H9 (cell line): ENCODE results near the gene AJAP1. TPM values are rescaled to one million over a fixed set of nuclear protein-coding genes. Genes with fewer than 3 reads are reported as not detected.

Experiments
- DNase-seq: peaks from one replicate; pipeline ENCODE4 v3.0.0-alpha.2; 2017
- H2AFZ ChIP-seq: one replicate; pipeline ENCODE4 v1.6.1; 2013; ENCODE audit warnings: mild to moderate bottlenecking, low read length, control low read depth, moderate library complexity
- H2AK5ac ChIP-seq: 2 replicates; pipeline ENCODE4 v1.6.1; 2013; ENCODE audit warnings: low read length, control low read depth, mixed read lengths; ENCODE audit not compliant: insufficient read length
- H2BK120ac ChIP-seq: one replicate; pipeline ENCODE4 v1.6.1; 2013; ENCODE audit warnings: low read depth, mild to moderate bottlenecking, low read length, control low read depth, inconsistent platforms; ENCODE audit not compliant: poor library complexity, severe bottlenecking
- H2BK12ac ChIP-seq: 2 replicates; pipeline ENCODE4 v1.6.1; 2013; ENCODE audit warnings: low read length, control low read depth, mixed read lengths, low read depth; ENCODE audit not compliant: insufficient read length
- H2BK15ac ChIP-seq: 2 replicates; pipeline ENCODE4 v1.6.1; 2013; ENCODE audit warnings: low read depth, low read length, control low read depth
- H2BK20ac ChIP-seq: one replicate; pipeline ENCODE4 v1.6.1; 2013; ENCODE audit warnings: low read depth, mild to moderate bottlenecking, low read length, control low read depth, inconsistent platforms; ENCODE audit not compliant: poor library complexity, severe bottlenecking
- H2BK5ac ChIP-seq: 2 replicates; pipeline ENCODE4 v1.6.1; 2013; ENCODE audit warnings: low read length, control low read depth, mixed read lengths; ENCODE audit not compliant: insufficient read length
- H3K14ac ChIP-seq: 2 replicates; pipeline ENCODE4 v1.6.1; 2013; ENCODE audit warnings: low read length, control low read depth; ENCODE audit not compliant: insufficient read depth
- H3K18ac ChIP-seq: 2 replicates; pipeline ENCODE4 v1.6.1; 2013; ENCODE audit warnings: low read depth, mild to moderate bottlenecking, mixed read lengths, low read length, control low read depth; ENCODE audit not compliant: insufficient read length
- H3K23ac ChIP-seq: 2 replicates; pipeline ENCODE4 v1.6.1; 2013; ENCODE audit warnings: low read length, control low read depth, mixed read lengths, low read depth; ENCODE audit not compliant: insufficient read length
- H3K23me2 ChIP-seq: 2 replicates; pipeline ENCODE4 v1.6.1; 2013; ENCODE audit warnings: low read depth, mild to moderate bottlenecking, mixed read lengths, low read length, control low read depth; ENCODE audit not compliant: insufficient read length, poor library complexity, severe bottlenecking
- H3K27ac ChIP-seq: 2 replicates; pipeline ENCODE4 v1.5.1; 2013; ENCODE audit warnings: low read length, control low read depth, mixed read lengths, low read depth; ENCODE audit not compliant: insufficient read length
- H3K27me3 ChIP-seq: 2 replicates; pipeline ENCODE4 v1.6.1; 2013; ENCODE audit warnings: low read length, control low read depth, inconsistent platforms; ENCODE audit not compliant: insufficient read depth
- H3K4ac ChIP-seq: 2 replicates; pipeline ENCODE4 v1.6.1; 2013; ENCODE audit warnings: low read depth, mild to moderate bottlenecking, control low read depth, inconsistent platforms, low read length, moderate library complexity
- H3K4me1 ChIP-seq: 2 replicates; pipeline ENCODE4 v1.6.1; 2013; ENCODE audit warnings: low read length, control low read depth, inconsistent platforms; ENCODE audit not compliant: insufficient read depth
- H3K4me2 ChIP-seq: 2 replicates; pipeline ENCODE4 v1.6.1; 2013; ENCODE audit warnings: low read length, control low read depth, mixed read lengths; ENCODE audit not compliant: insufficient read length, insufficient read depth
- H3K56ac ChIP-seq: 2 replicates; pipeline ENCODE4 v1.6.1; 2013; ENCODE audit warnings: low read depth, mild to moderate bottlenecking, mixed read lengths, low read length, control low read depth; ENCODE audit not compliant: insufficient read length
- H3K79me1 ChIP-seq: 2 replicates; pipeline ENCODE4 v1.6.1; 2013; ENCODE audit warnings: low read depth, mild to moderate bottlenecking, moderate library complexity, low read length, control low read depth, inconsistent platforms; ENCODE audit not compliant: insufficient read depth, poor library complexity, severe bottlenecking
- H3K79me2 ChIP-seq: 2 replicates; pipeline ENCODE4 v1.6.1; 2013; ENCODE audit warnings: low read length, control low read depth, inconsistent platforms; ENCODE audit not compliant: insufficient read depth
- H3K9ac ChIP-seq: 2 replicates; pipeline ENCODE4 v1.6.1; 2013; ENCODE audit warnings: low read length, control low read depth, mixed read lengths; ENCODE audit not compliant: insufficient read length; ENCODE audit errors: extremely low read depth
- H3K9me3 ChIP-seq: one replicate; pipeline ENCODE4 v1.6.1; 2013; ENCODE audit warnings: low read depth, low read length, inconsistent platforms; ENCODE audit not compliant: control insufficient read depth
- H3T11ph ChIP-seq: one replicate; pipeline ENCODE4 v1.6.1; 2013; ENCODE audit warnings: mild to moderate bottlenecking, low read length, control low read depth, inconsistent platforms
- H4K20me1 ChIP-seq: one replicate; pipeline ENCODE4 v1.6.1; 2013; ENCODE audit not compliant: control insufficient read depth, insufficient read length, insufficient read depth
- H4K5ac ChIP-seq: 2 replicates; pipeline ENCODE4 v1.6.1; 2013; ENCODE audit warnings: low read depth, mild to moderate bottlenecking, mixed read lengths, low read length, control low read depth; ENCODE audit not compliant: insufficient read length
- H4K8ac ChIP-seq: replicated peaks from 2 replicates; pipeline ENCODE4 v1.6.1; 2013; ENCODE audit warnings: low read length, control low read depth, mixed read lengths, low read depth; ENCODE audit not compliant: insufficient read length
- H4K91ac ChIP-seq: 2 replicates; pipeline ENCODE4 v1.6.1; 2013; ENCODE audit warnings: low read depth, mild to moderate bottlenecking, moderate library complexity, mixed read lengths, low read length, control low read depth; ENCODE audit not compliant: insufficient read length
- H3K27ac Mint-ChIP-seq, 3 experiments: 2 replicates in 2 of 3; 3 replicates in 1 of 3; pipeline ENCODE4 v1.8.0; 2020 to 2021; ENCODE audit warnings: mixed read lengths in 3 of 3, mild to moderate bottlenecking in 1 of 3, moderate library complexity in 1 of 3
- H3K27me3 Mint-ChIP-seq: 2 replicates; pipeline ENCODE4 v1.8.0; 2021; ENCODE audit warnings: low read depth, mild to moderate bottlenecking, moderate library complexity, mixed read lengths
- H3K36me3 Mint-ChIP-seq, 3 experiments: 2 replicates in 2 of 3; 3 replicates in 1 of 3; pipeline ENCODE4 v1.8.0; 2020 to 2021; ENCODE audit warnings: low read depth in 3 of 3, mixed read lengths in 3 of 3; ENCODE audit not compliant: insufficient read depth in 1 of 3
- H3K4me1 Mint-ChIP-seq, 2 experiments: 2 replicates each; pipeline ENCODE4 v1.8.0; 2020; ENCODE audit warnings: mixed read lengths in 2 of 2
- H3K4me3 Mint-ChIP-seq, 2 experiments: 2 replicates in 1 of 2; 3 replicates in 1 of 2; pipeline ENCODE4 v1.8.0; 2020 to 2021; ENCODE audit warnings: mild to moderate bottlenecking in 2 of 2, mixed read lengths in 2 of 2, moderate library complexity in 1 of 2
- H3K9me3 Mint-ChIP-seq, 2 experiments: 2 replicates in 1 of 2; 3 replicates in 1 of 2; pipeline ENCODE4 v1.8.0; 2020; ENCODE audit warnings: mild to moderate bottlenecking in 2 of 2, mixed read lengths in 2 of 2, moderate library complexity in 1 of 2
- WGBS: extraction: QIAGEN DNeasy Blood & Tissue Kit; methylation state at CpG from one replicate; pipeline ENCODE4 v1.1.7; 2013; ENCODE audit warnings: missing lambda C conversion rate, low lambda C conversion rate, mixed read lengths; ENCODE audit not compliant: insufficient read length; ENCODE audit errors: extremely low coverage; 5-methylcytosine and 5-hydroxymethylcytosine counted together
- total RNA-seq: library from RNA; stranded (reverse); gene quantifications from 2 replicates; pipeline ENCODE4 v1.2.1, GENCODE V29; 2021
- TF ChIP-seq, protein P1 (sequence below): fragments of 200-600 bp; sonication (generic); conservative IDR thresholded peaks from 3 replicates; pipeline ENCODE4 v1.8.0; 2021; ENCODE audit warnings: antibody characterized with exemption, mild to moderate bottlenecking

Gene AJAP1
- total RNA-seq, 1 experiment from 2014 or later: 8.6 TPM

DNA sequence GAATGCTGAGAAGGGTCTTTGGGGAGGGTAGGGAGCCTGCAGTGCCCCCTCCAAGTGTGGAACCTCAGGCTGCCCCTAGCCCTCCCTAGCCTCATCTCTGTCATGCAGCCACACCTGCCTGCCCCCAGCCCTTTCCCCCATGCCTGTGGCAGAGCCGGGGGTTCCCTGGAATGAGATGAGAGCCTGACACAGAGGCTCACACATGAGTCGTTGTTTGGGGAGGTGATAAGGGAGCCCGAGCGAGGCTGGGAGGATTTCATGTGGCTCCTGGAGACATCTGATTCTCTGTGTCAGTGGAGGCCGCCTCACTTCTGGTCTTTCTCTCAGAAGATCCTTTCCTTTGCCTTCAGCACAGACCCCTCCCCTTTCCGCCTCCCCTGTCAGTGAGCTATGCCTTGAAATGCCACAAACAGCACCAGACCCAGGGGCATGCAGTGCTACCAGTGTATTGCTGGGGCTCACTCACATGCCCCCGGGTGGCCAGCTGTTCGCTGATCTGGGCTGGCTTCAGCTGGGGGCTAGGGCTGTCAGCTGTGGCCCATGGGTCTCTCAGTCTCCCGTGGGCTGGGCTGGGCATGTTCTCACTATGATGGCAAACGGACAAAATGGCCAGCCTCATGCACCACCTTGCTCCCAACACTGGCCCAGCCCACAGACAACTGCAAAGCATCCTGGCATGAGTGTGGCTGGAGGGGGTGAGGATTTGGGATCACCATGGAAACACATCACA lies 102.6 kb downstream of the AJAP1 start:
- Histone ChIP-seq H4K91ac (no peak overlapping the region), H2BK12ac (no peak overlapping the region), H2BK120ac (no peak overlapping the region), H3K4me2 (no peak overlapping the region), H3K9me3 (no peaks in the 10 kb centered on the region), H4K8ac (no peak overlapping the region), H3K18ac (no peak overlapping the region), H3K4me1 (peaks cover 6% of the 10 kb centered on the region; the same call in 1 of the 2 replicates), H3K27ac (no peak overlapping the region), H3K9ac (no peak overlapping the region), H3K23ac (no peak overlapping the region), H3T11ph (no peak overlapping the region), H2BK5ac (no peak overlapping the region), H3K4ac (no peak overlapping the region), H3K79me1 (no peaks in the 10 kb centered on the region), H4K5ac (no peak overlapping the region), H2BK15ac (no peak overlapping the region), H3K14ac (no peak overlapping the region; the same call in 1 of the 2 replicates), H3K23me2 (no peaks in the 10 kb centered on the region), H3K56ac (no peak overlapping the region), H2BK20ac (no peak overlapping the region), H3K27me3 (no peaks in the 10 kb centered on the region), H2AK5ac (no peak overlapping the region), H4K20me1 (no peaks in the 10 kb centered on the region), H3K79me2 (no peaks in the 10 kb centered on the region), H2AFZ (no peak overlapping the region)
- H3K27me3 Mint-ChIP-seq: peaks cover 47% of the 10 kb centered on the region
- no CpG with 5 or more reads among the region's 10 CpGs for WGBS
- H3K9me3 Mint-ChIP-seq: peaks cover 19 to 24% of the 10 kb centered on the region in 2 experiments
- H3K4me3 Mint-ChIP-seq: no peak overlapping the region
- no peak overlapping the region for H3K27ac Mint-ChIP-seq
- peaks cover 34 to 55% of the 10 kb centered on the region in 2 experiments for H3K4me1 Mint-ChIP-seq
- TF ChIP-seq, protein P1, sequence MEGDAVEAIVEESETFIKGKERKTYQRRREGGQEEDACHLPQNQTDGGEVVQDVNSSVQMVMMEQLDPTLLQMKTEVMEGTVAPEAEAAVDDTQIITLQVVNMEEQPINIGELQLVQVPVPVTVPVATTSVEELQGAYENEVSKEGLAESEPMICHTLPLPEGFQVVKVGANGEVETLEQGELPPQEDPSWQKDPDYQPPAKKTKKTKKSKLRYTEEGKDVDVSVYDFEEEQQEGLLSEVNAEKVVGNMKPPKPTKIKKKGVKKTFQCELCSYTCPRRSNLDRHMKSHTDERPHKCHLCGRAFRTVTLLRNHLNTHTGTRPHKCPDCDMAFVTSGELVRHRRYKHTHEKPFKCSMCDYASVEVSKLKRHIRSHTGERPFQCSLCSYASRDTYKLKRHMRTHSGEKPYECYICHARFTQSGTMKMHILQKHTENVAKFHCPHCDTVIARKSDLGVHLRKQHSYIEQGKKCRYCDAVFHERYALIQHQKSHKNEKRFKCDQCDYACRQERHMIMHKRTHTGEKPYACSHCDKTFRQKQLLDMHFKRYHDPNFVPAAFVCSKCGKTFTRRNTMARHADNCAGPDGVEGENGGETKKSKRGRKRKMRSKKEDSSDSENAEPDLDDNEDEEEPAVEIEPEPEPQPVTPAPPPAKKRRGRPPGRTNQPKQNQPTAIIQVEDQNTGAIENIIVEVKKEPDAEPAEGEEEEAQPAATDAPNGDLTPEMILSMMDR: no peak
- H3K36me3 Mint-ChIP-seq: peaks cover 14 to 31% (median 27%) of the 10 kb centered on the region in 3 experiments
- DNase-seq: no peak
